ENCODE data around the gene RNU6-8. TPM values are rescaled to one million over a fixed set of nuclear protein-coding genes. Genes with fewer than 3 reads are reported as not detected.

Gene RNU6-8
- polyA plus RNA-seq, result not detected
- long read RNA-seq, donor 1, result 0 reads
- long read RNA-seq, donor 2, result 0 reads
- long read RNA-seq, donor 3, partial matches to known transcripts, result 0 of 3 reads
- long read RNA-seq, donor 3, other reads (novel, unspliced or antisense), result 0 of 3 reads
- long read RNA-seq, donor 4, partial matches to known transcripts, result 0 of 1 reads
- long read RNA-seq, donor 4, other reads (novel, unspliced or antisense), result 0 of 1 reads
- long read RNA-seq, donor 5, result 0 reads
- long read RNA-seq, donor 6, result 0 reads
- long read RNA-seq, donor 7, result 0 reads
- long read RNA-seq, donor 8, result 0 reads
- long read RNA-seq, donor 9, result 0 reads
- long read RNA-seq, donor 10, result 0 reads

- H3K9me3 ChIP-seq (ENCODE audit: control insufficient read depth in 2 of 2, insufficient read depth in 1 of 2, low read depth in 1 of 2, low read length in 1 of 2), result no peaks in the 10 kb centered on the region
- peaks cover 0 to 20% (median 0%) of the 10 kb centered on the region in 3 donors for H3K4me1 ChIP-seq (ENCODE audit: control insufficient read depth in 3 of 3, insufficient read depth in 2 of 3, low read depth in 1 of 3, low read length in 2 of 3)
- peak within 1 kb of the TSS; percentile 31 to 91 (median 62) for H3K4me3 ChIP-seq (ENCODE audit: low read depth in 1 of 3, low read length in 3 of 3)
- DNase-seq (peak; percentile 77 to 96), FAIRE-seq (no peak)
- no peaks in the 10 kb centered on the region for H3K27me3 ChIP-seq (ENCODE audit: control insufficient read depth in 3 of 3, insufficient read depth in 3 of 3, low read length in 3 of 3)
- peak within 1 kb of the TSS; percentile 68 to 96 (median 93) for H3K27ac ChIP-seq (ENCODE audit: low read depth in 1 of 3, low read length in 2 of 3)
- no peaks in the 10 kb centered on the region for H3K36me3 ChIP-seq (ENCODE audit: control insufficient read depth in 3 of 3, insufficient read depth in 2 of 3, low read depth in 1 of 3, low read length in 3 of 3)
- WGBS, 3 donors, result 0 to 1% (median 0%) methylated on average over 57 of the region's 57 CpGs
Measured at GRCh38 chr14:32202998-32203882, at the start of gene RNU6-8. Gene RNU6-8, minus strand, starts transcription at chr14:32203269.

GRCh38 chr14:32252030-32252670, 49.1 kb upstream of the RNU6-8 start:
- DNase-seq, result peak; percentile 83
- Histone ChIP-seq H3K9me3 (ENCODE audit: control insufficient read depth in 2 of 2, insufficient read depth in 1 of 2, low read depth in 1 of 2, low read length in 1 of 2) (no peaks in the 10 kb centered on the region), H3K27ac (ENCODE audit: low read depth in 1 of 3, low read length in 2 of 3) (no peak overlapping the region), H3K27me3 (ENCODE audit: control insufficient read depth in 3 of 3, insufficient read depth in 3 of 3, low read length in 3 of 3) (no peaks in the 10 kb centered on the region), H3K4me1 (ENCODE audit: control insufficient read depth in 3 of 3, insufficient read depth in 2 of 3, low read depth in 1 of 3, low read length in 2 of 3) (no peaks in the 10 kb centered on the region), H3K4me3 (ENCODE audit: low read depth in 1 of 3, low read length in 3 of 3) (no peak overlapping the region), H3K36me3 (ENCODE audit: control insufficient read depth in 3 of 3, insufficient read depth in 2 of 3, low read depth in 1 of 3, low read length in 3 of 3) (no peaks in the 10 kb centered on the region)
- no peak for FAIRE-seq
- WGBS, 3 donors, result 45 to 55% (median 51%) methylated on average over 3 of the region's 3 CpGs

GRCh38 chr14:32251530-32251929, 48.5 kb upstream of the RNU6-8 start:
- H3K9me3 ChIP-seq (ENCODE audit: control insufficient read depth in 2 of 2, insufficient read depth in 1 of 2, low read depth in 1 of 2, low read length in 1 of 2), result no peaks in the 10 kb centered on the region
- H3K27me3 ChIP-seq (ENCODE audit: control insufficient read depth in 3 of 3, insufficient read depth in 3 of 3, low read length in 3 of 3), result no peaks in the 10 kb centered on the region
- H3K36me3 ChIP-seq (ENCODE audit: control insufficient read depth in 3 of 3, insufficient read depth in 2 of 3, low read depth in 1 of 3, low read length in 3 of 3), result no peaks in the 10 kb centered on the region
- no peak for DNase-seq
- H3K27ac ChIP-seq (ENCODE audit: low read depth in 1 of 3, low read length in 2 of 3), result no peak overlapping the region
- no peaks in the 10 kb centered on the region for H3K4me1 ChIP-seq (ENCODE audit: control insufficient read depth in 3 of 3, insufficient read depth in 2 of 3, low read depth in 1 of 3, low read length in 2 of 3)
- H3K4me3 ChIP-seq (ENCODE audit: low read depth in 1 of 3, low read length in 3 of 3), result no peak overlapping the region
- FAIRE-seq, result no peak
- WGBS, 3 donors, result 62 to 83% (median 73%) methylated on average over 4 of the region's 4 CpGs

- WGBS, 3 donors, result 85 to 91% (median 90%) methylated on average over 3 of the region's 3 CpGs
- H3K36me3 ChIP-seq (ENCODE audit: control insufficient read depth in 3 of 3, insufficient read depth in 2 of 3, low read depth in 1 of 3, low read length in 3 of 3), result no peaks in the 10 kb centered on the region
- FAIRE-seq (no peak), DNase-seq (no peak)
- H3K4me1 ChIP-seq (ENCODE audit: control insufficient read depth in 3 of 3, insufficient read depth in 2 of 3, low read depth in 1 of 3, low read length in 2 of 3), result no peaks in the 10 kb centered on the region
- no peaks in the 10 kb centered on the region for H3K27me3 ChIP-seq (ENCODE audit: control insufficient read depth in 3 of 3, insufficient read depth in 3 of 3, low read length in 3 of 3)
- no peak overlapping the region for H3K4me3 ChIP-seq (ENCODE audit: low read depth in 1 of 3, low read length in 3 of 3)
- H3K9me3 ChIP-seq (ENCODE audit: control insufficient read depth in 2 of 2, insufficient read depth in 1 of 2, low read depth in 1 of 2, low read length in 1 of 2), result no peaks in the 10 kb centered on the region
- H3K27ac ChIP-seq (ENCODE audit: low read depth in 1 of 3, low read length in 2 of 3), result no peak overlapping the region
Measured at GRCh38 chr14:32250681-32251080, 47.6 kb upstream of the RNU6-8 start.

- Histone ChIP-seq H3K27me3 (ENCODE audit: control insufficient read depth in 3 of 3, insufficient read depth in 3 of 3, low read length in 3 of 3) (no peaks in the 10 kb centered on the region), H3K4me1 (ENCODE audit: control insufficient read depth in 3 of 3, insufficient read depth in 2 of 3, low read depth in 1 of 3, low read length in 2 of 3) (no peaks in the 10 kb centered on the region), H3K36me3 (ENCODE audit: control insufficient read depth in 3 of 3, insufficient read depth in 2 of 3, low read depth in 1 of 3, low read length in 3 of 3) (no peaks in the 10 kb centered on the region), H3K4me3 (ENCODE audit: low read depth in 1 of 3, low read length in 3 of 3) (no peak overlapping the region), H3K27ac (ENCODE audit: low read depth in 1 of 3, low read length in 2 of 3) (no peak overlapping the region), H3K9me3 (ENCODE audit: control insufficient read depth in 2 of 2, insufficient read depth in 1 of 2, low read depth in 1 of 2, low read length in 1 of 2) (no peaks in the 10 kb centered on the region)
- FAIRE-seq (no peak), DNase-seq (no peak)
- 64 to 81% (median 69%) methylated on average over 4 of the region's 4 CpGs for WGBS, 3 donors
Measured at GRCh38 chr14:32249780-32250179, 46.7 kb upstream of the RNU6-8 start.

GRCh38 chr14:32249371-32249770, 46.3 kb upstream of the RNU6-8 start:
- H3K4me3 ChIP-seq (ENCODE audit: low read depth in 1 of 3, low read length in 3 of 3), result no peak overlapping the region
- no peaks in the 10 kb centered on the region for H3K36me3 ChIP-seq (ENCODE audit: control insufficient read depth in 3 of 3, insufficient read depth in 2 of 3, low read depth in 1 of 3, low read length in 3 of 3)
- no peaks in the 10 kb centered on the region for H3K4me1 ChIP-seq (ENCODE audit: control insufficient read depth in 3 of 3, insufficient read depth in 2 of 3, low read depth in 1 of 3, low read length in 2 of 3)
- H3K9me3 ChIP-seq (ENCODE audit: control insufficient read depth in 2 of 2, insufficient read depth in 1 of 2, low read depth in 1 of 2, low read length in 1 of 2), result no peaks in the 10 kb centered on the region
- FAIRE-seq (no peak), DNase-seq (no peak)
- no peak overlapping the region for H3K27ac ChIP-seq (ENCODE audit: low read depth in 1 of 3, low read length in 2 of 3)
- 72 to 88% (median 76%) methylated on average over 5 of the region's 5 CpGs for WGBS, 3 donors
- H3K27me3 ChIP-seq (ENCODE audit: control insufficient read depth in 3 of 3, insufficient read depth in 3 of 3, low read length in 3 of 3), result no peaks in the 10 kb centered on the region

GRCh38 chr14:32246751-32247150, 43.7 kb upstream of the RNU6-8 start:
- FAIRE-seq (no peak), DNase-seq (no peak)
- H3K27me3 ChIP-seq (ENCODE audit: control insufficient read depth in 3 of 3, insufficient read depth in 3 of 3, low read length in 3 of 3), result no peaks in the 10 kb centered on the region
- 93 to 94% (median 94%) methylated on average over 5 of the region's 5 CpGs for WGBS, 3 donors
- no peaks in the 10 kb centered on the region for H3K9me3 ChIP-seq (ENCODE audit: control insufficient read depth in 2 of 2, insufficient read depth in 1 of 2, low read depth in 1 of 2, low read length in 1 of 2)
- H3K4me1 ChIP-seq (ENCODE audit: control insufficient read depth in 3 of 3, insufficient read depth in 2 of 3, low read depth in 1 of 3, low read length in 2 of 3), result no peaks in the 10 kb centered on the region
- no peak overlapping the region for H3K4me3 ChIP-seq (ENCODE audit: low read depth in 1 of 3, low read length in 3 of 3)
- H3K36me3 ChIP-seq (ENCODE audit: control insufficient read depth in 3 of 3, insufficient read depth in 2 of 3, low read depth in 1 of 3, low read length in 3 of 3), result no peaks in the 10 kb centered on the region
- no peak overlapping the region for H3K27ac ChIP-seq (ENCODE audit: low read depth in 1 of 3, low read length in 2 of 3)

- DNase-seq (peak in 1 of 2 donors; percentile 19), FAIRE-seq (no peak)
- H3K4me3 ChIP-seq (ENCODE audit: low read depth in 1 of 3, low read length in 3 of 3), result no peak overlapping the region
- H3K27me3 ChIP-seq (ENCODE audit: control insufficient read depth in 3 of 3, insufficient read depth in 3 of 3, low read length in 3 of 3), result no peaks in the 10 kb centered on the region
- H3K36me3 ChIP-seq (ENCODE audit: control insufficient read depth in 3 of 3, insufficient read depth in 2 of 3, low read depth in 1 of 3, low read length in 3 of 3), result no peaks in the 10 kb centered on the region
- H3K27ac ChIP-seq (ENCODE audit: low read depth in 1 of 3, low read length in 2 of 3), result no peak overlapping the region
- H3K4me1 ChIP-seq (ENCODE audit: control insufficient read depth in 3 of 3, insufficient read depth in 2 of 3, low read depth in 1 of 3, low read length in 2 of 3), result no peaks in the 10 kb centered on the region
- H3K9me3 ChIP-seq (ENCODE audit: control insufficient read depth in 2 of 2, insufficient read depth in 1 of 2, low read depth in 1 of 2, low read length in 1 of 2), result no peaks in the 10 kb centered on the region
Measured at GRCh38 chr14:32244404-32244803, 41.3 kb upstream of the RNU6-8 start.
